Caco-2 (cell line): ENCODE results near the gene VAMP4. TPM values are rescaled to one million over a fixed set of nuclear protein-coding genes. Genes with fewer than 3 reads are reported as not detected.

Source experiments
- BruUV-seq: library from RNA; stranded (reverse); fragments of 400-500 nt; replicated peaks from 2 replicates; lab custom pipeline; 2021; lab: Mats Ljungman, UMichigan
- CTCF ChIA-PET: fragments of 300-600 bp; sonication (Branson Sonifier 250); formaldehyde crosslinking; loops from one replicate; lab custom pipeline; 2022; ENCODE audit warnings: antibody characterized with exemption; lab: Charles Lee
- POLR2A ChIA-PET: fragments of 300-600 bp; sonication (Branson Sonifier 250); formaldehyde crosslinking; loops from one replicate; lab custom pipeline; 2022; ENCODE audit warnings: antibody characterized with exemption; lab: Charles Lee
- DNase-seq, 2 experiments: peaks; one replicate each; pipeline versions ENCODE4 v3.0.0 to v3.0.0-alpha.2; 2020 to 2022
- H3K27me3 ChIP-seq: replicated peaks from 2 replicates; pipeline ENCODE4 v1.6.0; 2011; ENCODE audit warnings: low read length; ENCODE audit not compliant: control insufficient read depth, insufficient read depth
- H3K36me3 ChIP-seq: 2 replicates; pipeline ENCODE4 v1.5.1; 2011; ENCODE audit warnings: low read length; ENCODE audit not compliant: control insufficient read depth, insufficient read depth
- H3K4me1 ChIP-seq: fragments of 250-450 bp; sonication (Bioruptor Pico); 2 replicates; pipeline ENCODE4 v1.5.1; 2020; ENCODE audit warnings: mild to moderate bottlenecking
- H3K4me3 ChIP-seq: 2 replicates; pipeline ENCODE4 v1.5.1; 2011; ENCODE audit warnings: low read depth, mild to moderate bottlenecking, control low read depth, low read length
- H3K9me3 ChIP-seq: fragments of 250-450 bp; sonication (Bioruptor Pico); 2 replicates; pipeline ENCODE4 v1.5.1; 2020; ENCODE audit warnings: mild to moderate bottlenecking, moderate library complexity
- H3K27ac Mint-ChIP-seq: one replicate; pipeline ENCODE4 v1.8.0; 2022; ENCODE audit warnings: mixed read lengths; ENCODE audit not compliant: unreplicated experiment
- H3K27me3 Mint-ChIP-seq: one replicate; pipeline ENCODE4 v1.8.0; 2022; ENCODE audit warnings: mixed read lengths; ENCODE audit not compliant: insufficient read depth, unreplicated experiment
- H3K36me3 Mint-ChIP-seq: one replicate; pipeline ENCODE4 v1.8.0; 2022; ENCODE audit warnings: mild to moderate bottlenecking, mixed read lengths; ENCODE audit not compliant: insufficient read depth, unreplicated experiment
- H3K4me1 Mint-ChIP-seq: one replicate; pipeline ENCODE4 v1.8.0; 2022; ENCODE audit warnings: low read depth, mixed read lengths; ENCODE audit not compliant: unreplicated experiment
- H3K4me3 Mint-ChIP-seq: one replicate; pipeline ENCODE4 v1.8.0; 2022; ENCODE audit warnings: mild to moderate bottlenecking, moderate library complexity, mixed read lengths; ENCODE audit not compliant: unreplicated experiment
- H3K9me3 Mint-ChIP-seq: one replicate; pipeline ENCODE4 v1.8.0; 2022; ENCODE audit warnings: mixed read lengths; ENCODE audit not compliant: unreplicated experiment
- CTCF ChIP-seq, 2 experiments: fragments of 200-600 bp in 1 of 2; IDR thresholded peaks; 1 replicate in 1 of 2; 2 replicates in 1 of 2; pipeline versions ENCODE4 v1.5.1 to v1.8.0; 2011 to 2022; ENCODE audit warnings: antibody characterized with exemption in 1 of 2, control low read depth in 1 of 2, inconsistent platforms in 1 of 2, low read depth in 1 of 2, low read length in 1 of 2, mild to moderate bottlenecking in 1 of 2, moderate library complexity in 1 of 2; ENCODE audit not compliant: insufficient read depth in 1 of 2, severe bottlenecking in 1 of 2, unreplicated experiment in 1 of 2
- intact Hi-C: fragments of 100-400 bp; cut with micrococcal nuclease; formaldehyde crosslinking; loops from one replicate; pipeline ENCODE4 v1.10.0; 2022; ENCODE audit not compliant: unreplicated experiment
- total RNA-seq: library from RNA; stranded (reverse); gene quantifications from 2 replicates; pipeline ENCODE4 v1.2.3, GENCODE V29; 2022

The VAMP4 gene
- total RNA-seq, 1 experiment from 2014 or later, result 4.9 TPM

- Histone ChIP-seq H3K27me3 (no peaks in the 10 kb centered on the region), H3K4me3 (no peak overlapping the region), H3K4me1 (0 out of 2 replicates have a peak, but pooled peaks cover 7% of the 10 kb centered on the region), H3K36me3 (no peaks in the 10 kb centered on the region), H3K9me3 (no peaks in the 10 kb centered on the region)
- ChIA-PET CTCF (no interaction called here), POLR2A (no interaction called here)
- no peaks in the 10 kb centered on the region for H3K9me3 Mint-ChIP-seq
- no peak overlapping the region for H3K27ac Mint-ChIP-seq
- no peak for TF ChIP-seq CTCF (IDR thresholded peaks at IDR 0.05; ENCODE audit: insufficient read depth in 1 of 2, low read depth in 1 of 2, low read length in 1 of 2, severe bottlenecking in 1 of 2, unreplicated experiment in 1 of 2)
- peaks cover 7% of the 10 kb centered on the region for H3K4me1 Mint-ChIP-seq
- H3K36me3 Mint-ChIP-seq, result peaks cover 6% of the 10 kb centered on the region
- intact Hi-C loops, result no loop called here
- no peaks in the 10 kb centered on the region for H3K27me3 Mint-ChIP-seq
- DNase-seq, result no peak
- no TSS peak for BruUV-seq
- no peak overlapping the region for H3K4me3 Mint-ChIP-seq
These were observed 3.0 kb downstream of the VAMP4 start for GRCh38 chr1:171738911-171739310.

- BruUV-seq, result no TSS peak
- intact Hi-C loops, result no loop called here
- H3K27me3 Mint-ChIP-seq, result no peaks in the 10 kb centered on the region
- no peak overlapping the region for H3K4me3 ChIP-seq
- H3K9me3 Mint-ChIP-seq, result no peaks in the 10 kb centered on the region
- peaks cover 6% of the 10 kb centered on the region for H3K36me3 Mint-ChIP-seq
- H3K27ac Mint-ChIP-seq, result no peak overlapping the region
- H3K4me1 ChIP-seq, result 0 out of 2 replicates have a peak, but pooled peaks cover 7% of the 10 kb centered on the region
- ChIA-PET POLR2A (no interaction called here), CTCF (no interaction called here)
- DNase-seq, result no peak
- H3K4me3 Mint-ChIP-seq, result no peak overlapping the region
- no peak for TF ChIP-seq CTCF (IDR thresholded peaks at IDR 0.05; ENCODE audit: insufficient read depth in 1 of 2, low read depth in 1 of 2, low read length in 1 of 2, severe bottlenecking in 1 of 2, unreplicated experiment in 1 of 2)
- H3K36me3 ChIP-seq, result no peaks in the 10 kb centered on the region
- H3K4me1 Mint-ChIP-seq, result no peaks in the 10 kb centered on the region
- H3K9me3 ChIP-seq, result no peaks in the 10 kb centered on the region
- H3K27me3 ChIP-seq, result no peaks in the 10 kb centered on the region
These were observed 5.7 kb downstream of the VAMP4 start for GRCh38 chr1:171736196-171736595.

- no peak for DNase-seq
- Histone ChIP-seq H3K36me3 (no peaks in the 10 kb centered on the region), H3K4me1 (no peaks in the 10 kb centered on the region), H3K27me3 (no peaks in the 10 kb centered on the region), H3K9me3 (no peaks in the 10 kb centered on the region; the same call in 1 of the 2 replicates), H3K4me3 (no peak overlapping the region)
- no peaks in the 10 kb centered on the region for H3K4me1 Mint-ChIP-seq
- no peak overlapping the region for H3K4me3 Mint-ChIP-seq
- no peaks in the 10 kb centered on the region for H3K27me3 Mint-ChIP-seq
- no peaks in the 10 kb centered on the region for H3K36me3 Mint-ChIP-seq
- H3K9me3 Mint-ChIP-seq, result no peaks in the 10 kb centered on the region
- ChIA-PET CTCF (no interaction called here), POLR2A (no interaction called here)
- H3K27ac Mint-ChIP-seq, result no peak overlapping the region
- intact Hi-C loops, result no loop called here
- TF ChIP-seq CTCF (IDR thresholded peaks at IDR 0.05; ENCODE audit: insufficient read depth in 1 of 2, low read depth in 1 of 2, low read length in 1 of 2, severe bottlenecking in 1 of 2, unreplicated experiment in 1 of 2), result no peak
- no TSS peak for BruUV-seq
These were observed 11.8 kb downstream of the VAMP4 start for GRCh38 chr1:171730052-171730451.
